ENCODE measurements around the gene LRP10.

LRP10 gene

DNA sequence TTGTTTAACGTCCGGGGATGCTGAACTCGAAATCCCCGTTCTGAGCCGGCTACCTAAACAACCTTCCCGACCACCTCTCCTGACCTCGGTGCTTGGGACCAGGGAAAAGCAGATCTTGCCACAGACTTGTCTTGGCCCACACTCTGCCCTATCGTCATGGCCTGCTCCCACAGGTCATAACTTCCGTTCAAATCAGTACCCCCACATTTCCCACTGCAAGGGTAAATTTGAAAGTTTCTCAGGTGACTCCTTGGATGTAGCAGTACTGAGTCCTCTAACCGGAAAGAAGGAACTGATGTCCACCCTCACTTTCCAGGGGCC lies 48.0 kb downstream of the LRP10 start:
- ChIA-PET CTCF (interaction anchor here (1.2 to 3.7 kb wide), 4 partner anchors 11 to 67 kb away, joined by 4 to 21 read pairs (median 5); partner anchors contain the start of gene PRMT5), POLR2A (interaction anchor here (0.5 to 4.1 kb wide), 14 partner anchors 10 to 455 kb away, joined by 3 to 50 read pairs (median 4); partner anchors contain the start of genes HAUS4 and PRMT5)
- TF ChIP-seq HDGF (IDR thresholded peaks at IDR 0.05; ENCODE audit: borderline replicate concordance): no peak
- TF ChIP-seq SP1 (IDR thresholded peaks at IDR 0.05): no peak
- TF ChIP-seq SUZ12 (IDR thresholded peaks at IDR 0.05): no peak
- no peak for TF ChIP-seq NFRKB (IDR thresholded peaks at IDR 0.05)
- TF ChIP-seq L3MBTL2 (conservative IDR thresholded peaks at IDR 0.05): no peak
- TF ChIP-seq CTBP1 (IDR thresholded peaks at IDR 0.05; ENCODE audit: borderline replicate concordance): no peak
- no peak for TF ChIP-seq FOXA1 (IDR thresholded peaks at IDR 0.05)
- no peak for TF ChIP-seq ELF4 (IDR thresholded peaks at IDR 0.05)
- TF ChIP-seq LEF1 (IDR thresholded peaks at IDR 0.05; ENCODE audit: borderline replicate concordance): no peak
- TF ChIP-seq BHLHE40 (IDR thresholded peaks at IDR 0.05; ENCODE audit: borderline replicate concordance): no peak
- TF ChIP-seq ZNF384 (IDR thresholded peaks at IDR 0.05): no peak
- TF ChIP-seq FOXK2 (IDR thresholded peaks at IDR 0.05): no peak

DNA sequence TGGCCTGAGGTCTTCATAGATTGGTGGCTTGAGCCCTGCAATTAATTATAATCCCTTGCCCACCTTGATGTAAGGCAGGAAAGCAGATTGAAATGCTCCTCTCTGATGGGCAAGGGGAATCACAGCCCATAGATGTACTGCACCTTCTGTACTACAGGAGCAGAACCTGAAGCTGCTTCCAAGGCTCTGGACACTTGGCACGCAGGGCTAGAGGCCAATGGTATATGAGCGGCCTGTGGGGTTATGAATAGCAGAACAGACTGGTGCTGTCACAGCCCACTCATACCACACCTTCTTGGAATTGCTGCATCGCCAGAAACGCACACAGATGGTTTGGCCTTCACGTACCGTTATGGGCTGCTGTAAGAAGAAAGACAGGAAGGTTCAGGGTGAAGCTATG lies 49.2 kb downstream of the LRP10 start:
- ChIA-PET POLR2A (interaction anchor here (1.6 to 4.1 kb wide), 3 partner anchors 8 to 36 kb away, joined by 5 to 50 read pairs (median 22); partner anchors contain the start of genes HAUS4 and PRMT5), CTCF (interaction anchor here (0.6 to 3.7 kb wide), 3 partner anchors 10 to 66 kb away, joined by 3 to 21 read pairs (median 5); partner anchors contain the start of gene PRMT5)
- TF ChIP-seq SP1 (IDR thresholded peaks at IDR 0.05) (no peak), NFRKB (IDR thresholded peaks at IDR 0.05) (no peak), BHLHE40 (IDR thresholded peaks at IDR 0.05; ENCODE audit: borderline replicate concordance) (no peak), ELF4 (IDR thresholded peaks at IDR 0.05) (no peak)
- DNase-seq (ENCODE audit: extremely low spot score): no peak

More for the DNA sequence above, 48.0 kb downstream of the LRP10 start:
- DNase-seq (ENCODE audit: extremely low spot score): no peak

DNA sequence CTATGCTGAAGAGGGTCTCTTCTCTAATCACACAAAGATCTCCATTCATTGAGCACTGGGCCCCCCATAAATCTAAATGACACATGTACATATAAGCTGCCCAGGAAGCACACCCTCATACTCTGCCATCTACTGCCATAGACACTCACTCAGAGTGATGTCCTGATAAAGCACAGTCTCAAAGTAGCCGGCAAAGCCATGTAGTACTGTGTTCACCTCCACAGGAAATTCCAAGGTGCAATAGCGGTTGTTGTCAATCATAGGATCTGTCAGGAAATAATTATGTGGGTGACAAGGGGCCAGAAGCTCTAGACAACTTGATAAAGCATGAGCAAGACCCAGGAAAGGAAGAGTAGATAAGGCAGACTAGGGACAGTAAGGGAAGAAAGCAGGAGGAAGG lies 50.8 kb downstream of the LRP10 start:
- TF ChIP-seq FOXA1 (IDR thresholded peaks at IDR 0.05): no peak
- no peak for TF ChIP-seq HDGF (IDR thresholded peaks at IDR 0.05; ENCODE audit: borderline replicate concordance)
- TF ChIP-seq CTBP1 (IDR thresholded peaks at IDR 0.05; ENCODE audit: borderline replicate concordance): no peak
- no peak for TF ChIP-seq FOXM1 (IDR thresholded peaks at IDR 0.05; ENCODE audit: borderline replicate concordance)
- TF ChIP-seq BHLHE40 (IDR thresholded peaks at IDR 0.05; ENCODE audit: borderline replicate concordance): no peak
- CTCF ChIA-PET: no interaction called here
- no peak for DNase-seq (ENCODE audit: extremely low spot score)
- POLR2A ChIA-PET: no interaction called here

DNA sequence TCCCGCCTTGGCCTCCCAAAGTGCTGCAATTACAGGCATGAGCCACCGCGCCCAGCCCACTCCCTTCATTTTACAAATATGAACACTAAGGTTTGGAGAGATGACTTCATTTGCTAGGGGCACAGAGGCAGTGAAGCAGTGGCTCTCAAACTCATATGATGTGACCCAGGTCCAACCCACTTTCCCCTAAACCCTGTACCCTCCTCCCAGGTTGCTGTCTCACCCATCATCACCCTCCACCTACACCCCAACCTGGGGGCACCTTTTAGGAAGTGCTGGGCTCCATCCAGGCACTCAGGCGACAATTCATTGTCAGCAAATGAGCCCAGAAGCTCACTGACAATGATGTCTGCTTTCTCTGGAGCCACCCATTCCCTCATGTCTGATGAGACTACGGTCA lies 52.2 kb downstream of the LRP10 start:
- CTCF ChIA-PET: no interaction called here
- POLR2A ChIA-PET: no interaction called here
- DNase-seq (ENCODE audit: extremely low spot score): no peak
- TF ChIP-seq PKNOX1 (IDR thresholded peaks at IDR 0.05): no peak
- no peak for TF ChIP-seq CTBP1 (IDR thresholded peaks at IDR 0.05; ENCODE audit: borderline replicate concordance)
- TF ChIP-seq ELF4 (IDR thresholded peaks at IDR 0.05): no peak
- no peak for TF ChIP-seq LEF1 (IDR thresholded peaks at IDR 0.05; ENCODE audit: borderline replicate concordance)
- TF ChIP-seq ZNF384 (IDR thresholded peaks at IDR 0.05): no peak
- no peak for TF ChIP-seq FOXM1 (IDR thresholded peaks at IDR 0.05; ENCODE audit: borderline replicate concordance)
- TF ChIP-seq L3MBTL2 (conservative IDR thresholded peaks at IDR 0.05): no peak
- TF ChIP-seq SUZ12 (IDR thresholded peaks at IDR 0.05): no peak
- TF ChIP-seq FOXA1 (IDR thresholded peaks at IDR 0.05): no peak
- no peak for TF ChIP-seq HDGF (IDR thresholded peaks at IDR 0.05; ENCODE audit: borderline replicate concordance)
- TF ChIP-seq BHLHE40 (IDR thresholded peaks at IDR 0.05; ENCODE audit: borderline replicate concordance): no peak
- TF ChIP-seq ARNT (IDR thresholded peaks at IDR 0.05): no peak
- no peak for TF ChIP-seq SP1 (IDR thresholded peaks at IDR 0.05)
- TF ChIP-seq TARDBP (IDR thresholded peaks at IDR 0.05): no peak
- no peak for TF ChIP-seq NFRKB (IDR thresholded peaks at IDR 0.05)
- no peak for TF ChIP-seq FOXK2 (IDR thresholded peaks at IDR 0.05)

GRCh38 chr14:22925513-22925912 lies 54.0 kb downstream of the LRP10 start:
- DNase-seq (ENCODE audit: extremely low spot score): no peak
- POLR2A ChIA-PET: no interaction called here
- no peak for TF ChIP-seq ARNT (IDR thresholded peaks at IDR 0.05)
- no peak for TF ChIP-seq BHLHE40 (IDR thresholded peaks at IDR 0.05; ENCODE audit: borderline replicate concordance)
- TF ChIP-seq SUZ12 (IDR thresholded peaks at IDR 0.05): no peak
- no peak for TF ChIP-seq CTBP1 (IDR thresholded peaks at IDR 0.05; ENCODE audit: borderline replicate concordance)
- TF ChIP-seq NFRKB (IDR thresholded peaks at IDR 0.05): no peak
- no peak for TF ChIP-seq FOXK2 (IDR thresholded peaks at IDR 0.05)
- TF ChIP-seq ELF4 (IDR thresholded peaks at IDR 0.05): no peak
- TF ChIP-seq SP1 (IDR thresholded peaks at IDR 0.05): no peak
- no peak for TF ChIP-seq FOXA1 (IDR thresholded peaks at IDR 0.05)
- no peak for TF ChIP-seq L3MBTL2 (conservative IDR thresholded peaks at IDR 0.05)
- no peak for TF ChIP-seq LEF1 (IDR thresholded peaks at IDR 0.05; ENCODE audit: borderline replicate concordance)
- CTCF ChIA-PET: no interaction called here

DNA sequence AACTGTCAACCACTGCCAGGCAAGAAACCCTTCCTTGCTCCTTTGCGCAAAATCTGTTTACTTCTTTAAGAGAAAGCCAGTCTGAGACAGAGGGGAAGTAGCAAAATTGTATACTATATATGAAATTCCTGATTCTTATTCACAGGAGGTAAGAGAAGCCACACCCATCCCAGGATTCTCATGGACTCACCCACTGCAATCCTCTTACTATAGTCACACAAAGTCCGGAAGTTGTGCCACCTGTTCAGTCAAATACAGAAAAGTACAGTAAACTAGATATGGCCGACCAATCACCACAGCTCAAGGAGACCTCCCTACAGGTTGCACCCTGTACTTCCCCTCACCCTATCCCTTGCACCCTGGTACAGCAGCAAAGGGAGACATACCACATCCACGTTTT lies 54.8 kb downstream of the LRP10 start:
- CTCF ChIA-PET: no interaction called here
- no peak for TF ChIP-seq BHLHE40 (IDR thresholded peaks at IDR 0.05; ENCODE audit: borderline replicate concordance)
- no peak for TF ChIP-seq ARNT (IDR thresholded peaks at IDR 0.05)
- TF ChIP-seq CTBP1 (IDR thresholded peaks at IDR 0.05; ENCODE audit: borderline replicate concordance): no peak
- no peak for TF ChIP-seq LEF1 (IDR thresholded peaks at IDR 0.05; ENCODE audit: borderline replicate concordance)
- TF ChIP-seq SP1 (IDR thresholded peaks at IDR 0.05): no peak
- TF ChIP-seq SUZ12 (IDR thresholded peaks at IDR 0.05): no peak
- POLR2A ChIA-PET: no interaction called here
- DNase-seq (ENCODE audit: extremely low spot score): no peak

DNA sequence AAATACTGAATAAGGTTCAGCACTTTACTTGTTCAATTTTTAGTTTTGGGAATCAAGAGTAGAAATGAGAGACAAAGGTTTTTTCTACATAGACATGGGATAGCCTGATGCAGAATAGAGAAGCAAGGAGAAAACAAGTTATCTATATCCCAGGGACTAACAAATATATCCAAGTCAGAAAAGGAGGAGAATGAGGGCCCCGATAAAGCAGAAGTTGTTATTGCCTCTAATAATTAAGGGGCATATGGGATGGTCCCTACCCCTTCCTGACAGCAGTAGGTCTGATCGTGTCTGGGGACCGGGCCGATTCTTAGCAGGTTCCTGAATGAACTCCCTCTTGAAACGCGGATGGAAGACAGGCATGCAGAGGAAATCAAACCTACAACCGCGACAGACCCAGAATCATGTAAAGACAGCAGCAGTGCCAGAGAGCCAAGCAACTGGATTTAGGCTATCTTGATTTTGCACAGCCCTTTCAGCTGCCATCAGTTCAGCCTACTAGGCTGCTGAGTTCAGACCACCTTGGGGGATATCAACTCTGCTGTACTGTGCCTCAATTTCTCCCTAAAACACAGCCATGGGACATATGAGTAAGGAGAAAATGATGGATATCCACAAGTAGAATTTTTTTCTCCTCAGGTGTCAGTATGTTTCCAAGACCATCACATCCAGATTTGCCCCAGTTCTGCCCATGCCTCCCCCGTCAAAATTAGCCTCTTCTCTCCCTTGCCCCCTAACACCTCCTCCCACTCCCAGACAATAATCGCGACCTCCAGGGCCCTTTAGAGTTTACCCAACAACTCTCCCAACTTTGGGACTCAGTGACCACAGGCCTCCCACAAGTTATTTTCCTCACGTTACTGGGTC lies 56.9 kb downstream of the LRP10 start:
- POLR2A ChIA-PET: interaction anchor here (1.2 to 4.6 kb wide), 8 partner anchors 9 to 130 kb away, joined by 3 to 50 read pairs (median 13); partner anchors contain the start of genes AJUBA, HAUS4 and RBM23
- DNase-seq (ENCODE audit: extremely low spot score): no peak
- CTCF ChIA-PET: interaction anchor here (1.1 to 3.0 kb wide), 5 partner anchors 9 to 144 kb away, joined by 3 to 21 read pairs (median 5); partner anchors contain the start of gene RBM23
- TF ChIP-seq ZNF384 (IDR thresholded peaks at IDR 0.05) (no peak), NFRKB (IDR thresholded peaks at IDR 0.05) (no peak), FOXA1 (IDR thresholded peaks at IDR 0.05) (no peak), BHLHE40 (IDR thresholded peaks at IDR 0.05; ENCODE audit: borderline replicate concordance) (no peak), TARDBP (IDR thresholded peaks at IDR 0.05) (no peak), ELF4 (IDR thresholded peaks at IDR 0.05) (no peak), FOXM1 (IDR thresholded peaks at IDR 0.05; ENCODE audit: borderline replicate concordance) (no peak), CTBP1 (IDR thresholded peaks at IDR 0.05; ENCODE audit: borderline replicate concordance) (no peak), SUZ12 (IDR thresholded peaks at IDR 0.05) (no peak), LEF1 (IDR thresholded peaks at IDR 0.05; ENCODE audit: borderline replicate concordance) (no peak)

Data from HEK293T (cell line).